Measurements from ENCODE around the gene MEN1.

- no peak for TF ChIP-seq POLR2A (IDR thresholded peaks at IDR 0.05; ENCODE audit: low read depth, low read length)
- TF ChIP-seq POLR2AphosphoS5 (IDR thresholded peaks at IDR 0.05; ENCODE audit: low read depth, low read length): no peak
- TF ChIP-seq SPI1 (IDR thresholded peaks at IDR 0.05; ENCODE audit: low read depth, low read length): no peak
These were observed 11.1 kb downstream of the MEN1 start for GRCh38 chr11:64799256-64799622.
